Measurements from ENCODE around the gene NEAT1.

The NEAT1 gene

DNA sequence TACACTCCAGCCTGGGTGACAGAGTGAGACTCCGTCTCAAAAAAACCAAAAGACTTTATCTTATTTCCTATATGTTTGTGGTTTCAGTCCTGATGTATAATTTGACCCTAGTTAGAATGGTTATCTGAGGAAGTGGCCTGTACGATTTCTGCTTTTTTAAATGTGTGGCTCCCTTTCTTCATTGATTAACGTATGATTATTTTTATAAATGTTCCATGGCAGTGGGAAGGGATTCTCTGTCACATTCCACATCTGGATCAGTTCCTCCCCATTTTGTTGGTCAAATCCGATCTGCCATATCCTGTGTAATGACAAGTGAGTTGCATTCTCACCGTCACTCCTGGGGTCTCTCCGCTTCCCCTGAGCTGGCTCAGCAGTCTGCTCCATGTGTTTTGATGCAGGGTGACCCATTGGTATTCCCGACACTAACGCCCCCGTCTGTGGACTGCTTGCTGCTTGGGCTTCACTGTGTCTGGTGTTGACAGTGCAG is 20.3 kb downstream of the NEAT1 start:
- peak; percentile 50 for DNase-seq (ENCODE audit: low read depth)
- TF ChIP-seq, protein P1, sequence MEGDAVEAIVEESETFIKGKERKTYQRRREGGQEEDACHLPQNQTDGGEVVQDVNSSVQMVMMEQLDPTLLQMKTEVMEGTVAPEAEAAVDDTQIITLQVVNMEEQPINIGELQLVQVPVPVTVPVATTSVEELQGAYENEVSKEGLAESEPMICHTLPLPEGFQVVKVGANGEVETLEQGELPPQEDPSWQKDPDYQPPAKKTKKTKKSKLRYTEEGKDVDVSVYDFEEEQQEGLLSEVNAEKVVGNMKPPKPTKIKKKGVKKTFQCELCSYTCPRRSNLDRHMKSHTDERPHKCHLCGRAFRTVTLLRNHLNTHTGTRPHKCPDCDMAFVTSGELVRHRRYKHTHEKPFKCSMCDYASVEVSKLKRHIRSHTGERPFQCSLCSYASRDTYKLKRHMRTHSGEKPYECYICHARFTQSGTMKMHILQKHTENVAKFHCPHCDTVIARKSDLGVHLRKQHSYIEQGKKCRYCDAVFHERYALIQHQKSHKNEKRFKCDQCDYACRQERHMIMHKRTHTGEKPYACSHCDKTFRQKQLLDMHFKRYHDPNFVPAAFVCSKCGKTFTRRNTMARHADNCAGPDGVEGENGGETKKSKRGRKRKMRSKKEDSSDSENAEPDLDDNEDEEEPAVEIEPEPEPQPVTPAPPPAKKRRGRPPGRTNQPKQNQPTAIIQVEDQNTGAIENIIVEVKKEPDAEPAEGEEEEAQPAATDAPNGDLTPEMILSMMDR (conservative IDR thresholded peaks at IDR 0.05; ENCODE audit: control insufficient read depth, insufficient read depth, low read depth, low read length) = no peak
- H3K4me3 ChIP-seq (ENCODE audit: control insufficient read depth, low read depth, low read length) = no peak overlapping the region

DNA sequence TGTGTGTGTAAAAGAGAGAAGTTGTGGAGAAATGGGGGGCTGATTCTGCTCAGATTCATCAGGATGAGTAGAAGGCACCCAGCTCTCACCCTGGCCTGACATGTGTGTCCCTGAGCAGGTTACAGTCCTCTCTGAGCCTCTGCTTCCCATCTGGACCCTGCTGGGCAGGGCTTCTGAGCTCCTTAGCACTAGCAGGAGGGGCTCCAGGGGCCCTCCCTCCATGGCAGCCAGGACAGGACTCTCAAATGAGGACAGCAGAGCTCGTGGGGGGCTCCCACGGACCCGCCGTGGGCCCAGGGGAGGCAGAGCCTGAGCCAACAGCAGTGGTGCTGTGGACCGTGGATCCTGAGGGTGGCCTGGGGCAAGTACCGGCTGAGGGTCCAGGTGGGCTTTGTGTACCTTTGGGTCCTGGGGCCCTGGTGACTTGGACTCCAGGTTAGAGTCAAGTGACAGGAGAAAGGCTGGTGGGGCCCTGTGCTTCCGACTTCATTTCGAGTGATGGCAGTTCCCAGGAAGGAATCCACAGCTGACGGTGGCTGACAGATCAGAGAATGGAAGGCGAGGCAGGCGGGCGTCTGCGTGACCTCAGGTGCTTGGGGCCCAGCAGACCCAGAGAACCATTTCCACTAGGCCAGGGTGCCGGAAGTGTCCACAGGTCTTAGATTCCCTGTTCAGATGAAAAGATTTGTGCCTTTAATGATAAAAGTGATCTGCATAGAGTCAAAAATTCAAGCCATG is 21.9 kb downstream of the NEAT1 start:
- H3K4me3 ChIP-seq (ENCODE audit: control insufficient read depth, low read depth, low read length) = no peak overlapping the region
- TF ChIP-seq, protein P1 (conservative IDR thresholded peaks at IDR 0.05; ENCODE audit: control insufficient read depth, insufficient read depth, low read depth, low read length) = no peak
- DNase-seq (ENCODE audit: low read depth) = peak; percentile 37

DNA sequence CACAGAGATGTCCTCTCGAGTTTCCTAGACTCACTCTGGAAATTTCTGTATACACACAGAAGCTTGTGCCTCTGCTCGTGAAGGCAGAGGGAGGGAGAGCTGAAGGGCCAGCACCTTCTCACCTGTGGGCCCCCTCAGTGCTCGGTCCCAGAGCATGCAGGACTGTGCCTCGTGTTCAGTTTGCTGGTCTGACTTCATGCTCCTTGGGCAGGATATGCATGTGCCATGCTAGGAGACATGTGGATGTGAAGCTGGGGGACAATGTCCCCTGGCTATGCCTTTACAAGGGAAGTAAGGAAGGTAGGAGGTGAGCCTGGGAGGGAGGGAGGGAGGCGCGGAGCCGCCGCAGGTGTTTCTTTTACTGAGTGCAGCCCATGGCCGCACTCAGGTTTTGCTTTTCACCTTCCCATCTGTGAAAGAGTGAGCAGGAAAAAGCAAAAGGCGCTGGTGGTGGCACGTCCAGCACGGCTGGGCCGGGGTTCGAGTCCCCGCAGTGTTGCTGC is 22.6 kb downstream of the NEAT1 start:
- H3K4me3 ChIP-seq (ENCODE audit: control insufficient read depth, low read depth, low read length) = no peak overlapping the region
- TF ChIP-seq, protein P1 (conservative IDR thresholded peaks at IDR 0.05; ENCODE audit: control insufficient read depth, insufficient read depth, low read depth, low read length) = no peak
- peak; percentile 53 for DNase-seq (ENCODE audit: low read depth)

DNA sequence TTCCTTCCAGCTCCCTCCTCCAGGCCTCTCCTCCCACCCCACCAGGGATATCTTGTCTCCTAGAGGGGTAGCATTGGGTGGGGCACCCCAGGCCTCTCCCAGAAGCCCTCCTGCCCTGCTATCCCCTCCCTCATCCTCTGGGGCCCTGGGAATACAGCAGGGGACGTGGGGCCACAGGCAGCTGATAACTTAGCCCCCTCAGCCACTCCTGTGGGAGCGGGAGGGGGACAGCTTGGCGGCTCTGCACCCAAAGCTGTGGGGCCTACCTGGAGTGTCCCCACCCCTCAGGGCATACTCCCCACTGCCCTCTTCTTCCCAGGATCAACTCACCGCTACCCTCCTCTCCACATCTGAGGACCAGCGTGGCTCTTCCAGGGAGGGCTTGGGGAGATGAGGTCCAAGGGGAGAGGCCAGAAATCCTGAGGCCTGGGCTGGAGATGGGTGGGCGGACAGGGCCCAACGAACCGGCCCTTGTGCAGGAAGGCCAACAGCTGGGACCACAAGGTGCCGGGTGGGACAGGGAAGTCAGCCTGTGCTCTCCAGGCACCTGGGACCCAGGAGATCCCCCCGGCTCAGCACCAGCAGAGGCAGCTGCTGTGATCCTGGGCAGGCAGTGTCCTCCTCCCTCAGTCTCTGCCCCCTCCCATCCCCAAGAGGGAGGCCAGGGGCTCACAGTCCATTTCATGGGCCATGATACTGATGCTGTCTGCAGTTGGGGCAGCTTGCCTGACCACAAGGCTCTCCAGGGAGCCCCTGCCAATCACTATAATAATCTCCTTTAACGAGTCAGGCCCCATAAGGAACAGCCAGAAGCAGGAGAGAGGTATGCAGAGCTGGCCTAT is 23.2 kb downstream of the NEAT1 start:
- peak; percentile 68 for DNase-seq (ENCODE audit: low read depth)
- TF ChIP-seq, protein P1 (conservative IDR thresholded peaks at IDR 0.05; ENCODE audit: control insufficient read depth, insufficient read depth, low read depth, low read length) = no peak
- H3K4me3 ChIP-seq (ENCODE audit: control insufficient read depth, low read depth, low read length) = no peak overlapping the region

DNA sequence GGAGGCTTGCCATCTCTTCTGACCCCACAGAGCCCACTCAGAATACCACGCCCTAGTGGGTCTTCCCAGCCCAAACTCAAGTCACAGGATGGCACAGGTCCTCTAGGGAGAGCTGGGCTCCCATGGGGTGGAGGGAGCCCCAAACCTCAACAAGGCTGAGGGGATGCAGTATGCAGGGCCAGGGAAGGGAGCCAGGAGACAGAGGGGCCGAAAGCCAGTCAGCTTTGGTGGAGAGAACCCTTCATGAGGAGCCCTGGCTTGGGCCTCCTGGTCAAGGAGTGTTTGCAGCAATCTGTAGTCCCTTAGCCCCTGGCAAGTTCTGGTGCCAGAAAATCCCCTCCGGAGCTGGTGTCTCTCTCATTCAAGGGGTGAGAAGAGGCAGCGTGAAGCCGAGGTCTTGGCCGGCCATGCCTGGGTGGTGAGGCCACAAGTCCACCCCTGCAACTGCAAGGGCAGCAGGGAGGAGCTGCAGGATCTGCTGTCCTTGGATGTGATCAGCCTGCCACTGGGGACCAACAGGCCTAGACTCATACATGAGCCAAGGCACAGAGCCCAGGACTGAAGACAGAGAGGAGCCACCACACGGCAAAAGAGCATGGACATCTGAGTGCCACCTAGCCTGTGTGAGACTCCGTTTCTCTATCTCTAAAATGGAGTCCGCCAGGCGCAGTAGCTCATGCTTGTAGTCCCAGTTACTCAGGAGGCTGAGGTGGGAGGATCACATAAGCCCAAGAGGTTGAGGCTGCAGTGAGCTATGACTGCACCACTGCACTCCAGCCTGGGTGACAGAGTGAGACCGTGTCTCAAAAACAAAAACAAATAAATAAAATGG is 24.1 kb downstream of the NEAT1 start:
- no peak overlapping the region for H3K4me3 ChIP-seq (ENCODE audit: control insufficient read depth, low read depth, low read length)
- TF ChIP-seq, protein P1 (conservative IDR thresholded peaks at IDR 0.05; ENCODE audit: control insufficient read depth, insufficient read depth, low read depth, low read length) = no peak
- peak; percentile 63 for DNase-seq (ENCODE audit: low read depth)

DNA sequence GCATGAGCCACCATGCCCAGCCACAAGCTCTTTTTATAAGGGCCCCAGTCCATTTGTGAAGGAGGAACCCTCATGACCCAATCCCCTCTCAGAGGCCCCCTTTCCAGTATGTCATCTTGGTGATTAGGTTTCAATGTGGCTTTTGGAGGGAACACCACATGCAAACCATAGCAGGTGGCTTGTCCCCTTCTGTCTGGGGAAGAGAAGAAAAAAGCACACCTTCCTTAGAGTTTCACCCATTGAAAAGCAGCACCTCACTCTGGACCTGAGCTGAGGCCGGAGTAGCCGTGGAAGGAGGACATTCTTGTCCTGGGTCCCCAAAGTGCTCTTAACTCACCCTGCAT is 25.4 kb downstream of the NEAT1 start:
- TF ChIP-seq, protein P1 (conservative IDR thresholded peaks at IDR 0.05; ENCODE audit: control insufficient read depth, insufficient read depth, low read depth, low read length) = no peak
- DNase-seq (ENCODE audit: low read depth) = peak; percentile 54
- no peak overlapping the region for H3K4me3 ChIP-seq (ENCODE audit: control insufficient read depth, low read depth, low read length)

Measured in fibroblast of mammary gland (primary cell).